AG09309 (cell line): ENCODE results near the gene CACNA1S.

Experiments
- DNase-seq: peaks from one replicate; pipeline ENCODE4 v3.0.0-alpha.2; 2010; ENCODE audit warnings: low read depth
- H3K4me3 ChIP-seq: 2 replicates; pipeline ENCODE4 v1.5.1; 2011; ENCODE audit warnings: mild to moderate bottlenecking, low read depth, low read length, moderate library complexity; ENCODE audit not compliant: control insufficient read depth
- CTCF ChIP-seq: IDR thresholded peaks from 2 replicates; pipeline ENCODE4 v1.5.1; 2011; ENCODE audit warnings: mild to moderate bottlenecking, low read depth, low read length, inconsistent platforms; ENCODE audit not compliant: insufficient read depth, control insufficient read depth; ENCODE audit errors: missing control alignments

The CACNA1S gene

GRCh38 chr1:201020040-201020591 is 92.1 kb downstream of the CACNA1S start:
- H3K4me3 ChIP-seq, result no peak overlapping the region
- no peak for TF ChIP-seq CTCF
- DNase-seq, result no peak

DNA sequence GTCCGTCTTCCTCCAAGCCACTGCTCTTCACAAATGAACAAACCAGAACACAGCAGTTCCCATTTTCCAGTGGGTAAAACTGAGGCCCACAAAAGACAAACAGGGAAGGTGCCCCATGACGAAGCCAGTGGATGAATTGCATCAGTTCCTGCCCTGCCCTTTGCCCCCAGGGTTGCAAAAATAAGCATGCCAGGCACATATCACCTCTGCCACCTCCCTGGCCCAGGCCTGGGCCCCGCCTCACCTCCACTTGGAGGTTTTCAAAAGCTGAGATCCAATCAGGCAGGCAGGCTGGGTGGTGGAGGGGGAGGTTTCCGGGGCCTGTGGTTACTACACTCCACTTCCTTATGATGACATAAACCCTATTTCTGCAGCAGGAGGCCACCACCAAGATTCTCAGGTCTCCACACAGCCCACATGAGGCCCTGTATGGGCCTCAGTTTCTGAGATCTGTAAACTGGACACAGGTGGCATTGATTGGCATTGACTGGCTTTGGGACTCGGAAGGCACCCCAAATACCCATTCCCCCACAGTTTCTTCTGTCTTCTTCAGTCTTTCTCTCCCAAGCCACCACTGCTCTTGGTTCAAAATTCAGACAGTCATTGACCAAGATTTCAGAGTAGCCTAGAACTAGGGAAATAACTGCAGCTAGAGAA is 92.8 kb downstream of the CACNA1S start:
- H3K4me3 ChIP-seq, result no peak overlapping the region
- no peak for TF ChIP-seq CTCF
- no peak for DNase-seq

DNA sequence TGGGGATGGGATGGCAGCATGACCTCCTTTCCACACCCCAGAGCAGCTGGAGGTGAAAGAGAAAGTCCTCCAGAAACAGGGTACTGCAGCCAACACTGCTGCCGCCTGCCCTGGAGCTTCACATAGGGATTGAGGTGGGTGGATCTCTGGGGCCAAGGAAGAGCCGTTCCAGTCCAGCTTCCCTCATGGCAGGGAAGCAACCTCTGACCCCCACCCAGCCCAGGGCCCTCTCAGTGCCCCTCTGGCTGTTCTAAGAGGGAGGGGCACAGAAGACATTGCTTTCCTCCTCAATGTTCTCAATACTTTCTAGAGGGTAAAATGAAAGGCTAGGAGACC is 94.4 kb downstream of the CACNA1S start:
- DNase-seq, result no peak
- TF ChIP-seq CTCF, result no peak
- no peak overlapping the region for H3K4me3 ChIP-seq

- no peak for TF ChIP-seq CTCF
- no peak overlapping the region for H3K4me3 ChIP-seq
These were observed 95.0 kb downstream of the CACNA1S start for GRCh38 chr1:201016943-201017827.

DNA sequence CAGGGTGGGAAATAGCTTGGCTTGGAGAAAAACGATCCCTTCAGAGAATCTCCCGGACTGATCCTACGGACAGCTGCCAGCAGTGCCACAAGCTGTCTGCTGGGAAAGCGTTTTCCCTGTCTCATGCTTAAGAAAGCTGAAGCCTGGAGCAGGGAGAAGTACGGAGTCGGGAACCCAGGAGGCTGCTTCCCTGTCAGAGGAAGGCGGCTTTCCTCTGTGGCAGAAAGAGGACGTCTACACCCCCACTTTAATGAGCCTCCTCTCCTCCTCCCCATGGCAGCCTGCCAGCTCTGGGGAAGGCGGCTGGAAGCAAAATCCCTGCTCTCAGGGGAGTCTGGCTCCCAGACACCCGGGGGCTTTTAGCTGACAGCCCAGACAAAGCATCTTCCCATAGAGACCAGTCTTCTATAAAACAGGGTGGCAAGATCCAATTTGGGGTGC is 96.0 kb downstream of the CACNA1S start:
- no peak for DNase-seq
- H3K4me3 ChIP-seq, result no peak overlapping the region
- no peak for TF ChIP-seq CTCF

More at GRCh38 chr1:201016943-201017827, 95.0 kb downstream of the CACNA1S start:
- no peak for DNase-seq

GRCh38 chr1:201015551-201016091 is 96.6 kb downstream of the CACNA1S start:
- no peak for TF ChIP-seq CTCF
- H3K4me3 ChIP-seq, result no peak overlapping the region
- no peak for DNase-seq
